Lung (tissue), 12 donors: Measurements from ENCODE around the gene USP15. TPM values are rescaled to one million over a fixed set of nuclear protein-coding genes. Genes with fewer than 3 reads are reported as not detected.

ENCODE experiments used
- ATAC-seq: fragments of 200-7000 bp; cut with Tn5 transposase; one replicate; pipeline ENCODE4 v1.9.1; 2020; ENCODE audit warnings: moderate number of reproducible peaks; ENCODE audit not compliant: insufficient read depth, low FRiP score
- DNase-seq, 3 donors: peaks; one replicate each; pipeline ENCODE4 v3.0.0-alpha.2; 2013 to 2017
- H3K27ac ChIP-seq, 2 donors: one replicate each; pipeline ENCODE4 v1.5.1; 2013; ENCODE audit warnings: mild to moderate bottlenecking in 2 of 2, moderate library complexity in 2 of 2, control low read depth in 1 of 2, inconsistent platforms in 1 of 2, low read depth in 1 of 2, low read length in 1 of 2
- H3K27me3 ChIP-seq, 3 donors: one replicate each; pipeline ENCODE4 v1.5.1; 2013; ENCODE audit warnings: low read length in 2 of 3; ENCODE audit not compliant: control insufficient read depth in 3 of 3, insufficient read depth in 3 of 3
- H3K36me3 ChIP-seq, 4 donors: one replicate each; pipeline ENCODE4 v1.5.1; 2013; ENCODE audit warnings: low read length in 4 of 4, mild to moderate bottlenecking in 1 of 4, moderate library complexity in 1 of 4; ENCODE audit not compliant: control insufficient read depth in 4 of 4, insufficient read depth in 4 of 4
- H3K4me1 ChIP-seq, 5 donors: one replicate each; pipeline ENCODE4 v1.5.1; 2013; ENCODE audit warnings: low read length in 5 of 5, mild to moderate bottlenecking in 2 of 5, moderate library complexity in 1 of 5; ENCODE audit not compliant: control insufficient read depth in 5 of 5, insufficient read depth in 5 of 5
- H3K4me3 ChIP-seq: one replicate; pipeline ENCODE4 v1.5.1; 2013; ENCODE audit warnings: mild to moderate bottlenecking, control low read depth, moderate library complexity
- H3K9ac ChIP-seq, 2 donors: one replicate each; pipeline ENCODE4 v1.5.1; 2013; ENCODE audit warnings: low read length in 2 of 2, control low read depth in 1 of 2; ENCODE audit not compliant: insufficient read depth in 1 of 2
- H3K9me3 ChIP-seq, 4 donors: one replicate each; pipeline ENCODE4 v1.5.1; 2013; ENCODE audit warnings: low read length in 3 of 4, mild to moderate bottlenecking in 1 of 4, moderate library complexity in 1 of 4; ENCODE audit not compliant: control insufficient read depth in 4 of 4, insufficient read depth in 3 of 4
- WGBS, 2 donors: extraction: QIAGEN DNeasy Blood & Tissue Kit; methylation state at CpG; one replicate each; pipeline ENCODE4 v1.1.7; 2013; 5-methylcytosine and 5-hydroxymethylcytosine counted together
- polyA plus RNA-seq, 2 donors: library from polyadenylated mRNA; stranded (reverse); fragments of 200-250 nt; gene quantifications; one replicate each; pipeline ENCODE4 v1.2.1, GENCODE V29; 2013
- total RNA-seq, 2 donors: library from RNA; depleted of rRNA in 1 of 2; stranded (reverse); fragments of >200 nt in 1 of 2; gene quantifications; one replicate each; pipeline ENCODE4 v1.2.1, GENCODE V29; 2014 to 2021
- TF ChIP-seq, protein P1 (sequence below): IDR thresholded peaks from 2 replicates; pipeline ENCODE4 v1.5.1; 2012; ENCODE audit warnings: mild to moderate bottlenecking; ENCODE audit errors: control extremely low read depth, extremely low read depth
- donor health status: control.
- donor health status: control.
- donor health status: Bipolar disorder and iron deficiency.
- donor health status: healthy.
- donor health status: DM: yes; HTN: yes; CAD: no.

Gene USP15
- total and polyA plus RNA-seq, 4 donors = 62.0 to 143 (median 82.6) TPM

DNA sequence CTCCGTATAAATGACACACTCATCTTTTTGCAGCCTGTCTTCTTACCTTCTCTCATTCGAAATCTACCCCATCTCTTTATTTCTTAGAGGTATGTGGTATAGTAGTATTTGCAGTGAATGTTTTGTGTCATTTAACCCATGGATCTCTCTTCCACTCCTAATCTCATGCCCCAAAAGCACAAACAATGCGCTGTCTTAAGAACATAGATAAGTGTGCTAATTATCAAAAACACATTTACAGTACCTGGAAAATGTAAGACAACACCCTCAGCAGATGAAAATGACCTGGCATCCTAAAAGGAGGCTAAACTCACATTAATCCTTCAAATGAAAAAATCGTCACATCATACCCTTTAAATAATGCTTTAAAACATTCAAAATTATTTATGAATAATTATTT lies 10.7 kb downstream of the USP15 start:
- peaks cover 0 to 26% (median 5%) of the 10 kb centered on the region in 5 donors for H3K4me1 ChIP-seq

DNA sequence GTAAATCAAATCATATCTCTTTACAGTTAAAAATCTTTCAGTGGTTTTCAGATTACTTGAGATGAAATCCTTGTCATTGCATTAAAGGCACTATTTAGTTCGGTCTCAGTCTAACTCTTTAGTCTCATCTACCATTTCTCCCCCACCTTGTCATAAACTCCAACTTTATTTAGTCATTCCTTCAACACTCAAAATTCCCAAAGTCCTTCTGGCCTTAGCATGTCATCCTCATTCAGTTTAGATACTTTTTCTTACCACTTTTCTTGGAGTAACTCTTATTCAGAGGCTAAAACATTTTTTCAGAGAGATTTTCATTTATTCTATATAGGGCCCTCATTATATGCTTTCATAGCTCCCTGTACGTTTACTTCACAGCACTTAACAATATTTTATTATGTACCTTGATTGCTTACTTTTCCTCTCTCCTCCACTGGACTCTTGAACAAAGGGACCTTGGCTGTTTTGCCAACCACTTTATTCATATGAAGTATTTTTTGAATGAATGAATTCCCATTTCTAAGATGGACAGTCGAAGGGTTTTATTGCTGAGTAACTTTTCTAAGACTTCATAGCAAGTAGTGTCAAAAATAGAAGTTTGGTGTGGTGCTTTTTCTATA lies 12.8 kb downstream of the USP15 start:
- Histone ChIP-seq H3K9me3 (no peaks in the 10 kb centered on the region), H3K36me3 (no peaks in the 10 kb centered on the region), H3K4me1 (peaks cover 0 to 23% (median 5%) of the 10 kb centered on the region in 5 donors), H3K27me3 (no peaks in the 10 kb centered on the region), H3K4me3 (no peak overlapping the region), H3K9ac (no peak overlapping the region), H3K27ac (no peak overlapping the region)
- WGBS, 2 donors = 55 to 78% methylated on average over 3 of the region's 3 CpGs
- DNase-seq = no peak
- ATAC-seq = no peak
- TF ChIP-seq, protein P1, sequence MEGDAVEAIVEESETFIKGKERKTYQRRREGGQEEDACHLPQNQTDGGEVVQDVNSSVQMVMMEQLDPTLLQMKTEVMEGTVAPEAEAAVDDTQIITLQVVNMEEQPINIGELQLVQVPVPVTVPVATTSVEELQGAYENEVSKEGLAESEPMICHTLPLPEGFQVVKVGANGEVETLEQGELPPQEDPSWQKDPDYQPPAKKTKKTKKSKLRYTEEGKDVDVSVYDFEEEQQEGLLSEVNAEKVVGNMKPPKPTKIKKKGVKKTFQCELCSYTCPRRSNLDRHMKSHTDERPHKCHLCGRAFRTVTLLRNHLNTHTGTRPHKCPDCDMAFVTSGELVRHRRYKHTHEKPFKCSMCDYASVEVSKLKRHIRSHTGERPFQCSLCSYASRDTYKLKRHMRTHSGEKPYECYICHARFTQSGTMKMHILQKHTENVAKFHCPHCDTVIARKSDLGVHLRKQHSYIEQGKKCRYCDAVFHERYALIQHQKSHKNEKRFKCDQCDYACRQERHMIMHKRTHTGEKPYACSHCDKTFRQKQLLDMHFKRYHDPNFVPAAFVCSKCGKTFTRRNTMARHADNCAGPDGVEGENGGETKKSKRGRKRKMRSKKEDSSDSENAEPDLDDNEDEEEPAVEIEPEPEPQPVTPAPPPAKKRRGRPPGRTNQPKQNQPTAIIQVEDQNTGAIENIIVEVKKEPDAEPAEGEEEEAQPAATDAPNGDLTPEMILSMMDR = no peak

More for the DNA sequence above, 10.7 kb downstream of the USP15 start:
- Histone ChIP-seq H3K36me3 (no peaks in the 10 kb centered on the region), H3K4me3 (no peak overlapping the region), H3K27me3 (no peaks in the 10 kb centered on the region), H3K9ac (no peak overlapping the region), H3K27ac (no peak overlapping the region), H3K9me3 (no peaks in the 10 kb centered on the region)
- DNase-seq (no peak), ATAC-seq (no peak)
- WGBS, 2 donors = 66% methylated on average over 4 of the region's 4 CpGs
- TF ChIP-seq, protein P1 = no peak

DNA sequence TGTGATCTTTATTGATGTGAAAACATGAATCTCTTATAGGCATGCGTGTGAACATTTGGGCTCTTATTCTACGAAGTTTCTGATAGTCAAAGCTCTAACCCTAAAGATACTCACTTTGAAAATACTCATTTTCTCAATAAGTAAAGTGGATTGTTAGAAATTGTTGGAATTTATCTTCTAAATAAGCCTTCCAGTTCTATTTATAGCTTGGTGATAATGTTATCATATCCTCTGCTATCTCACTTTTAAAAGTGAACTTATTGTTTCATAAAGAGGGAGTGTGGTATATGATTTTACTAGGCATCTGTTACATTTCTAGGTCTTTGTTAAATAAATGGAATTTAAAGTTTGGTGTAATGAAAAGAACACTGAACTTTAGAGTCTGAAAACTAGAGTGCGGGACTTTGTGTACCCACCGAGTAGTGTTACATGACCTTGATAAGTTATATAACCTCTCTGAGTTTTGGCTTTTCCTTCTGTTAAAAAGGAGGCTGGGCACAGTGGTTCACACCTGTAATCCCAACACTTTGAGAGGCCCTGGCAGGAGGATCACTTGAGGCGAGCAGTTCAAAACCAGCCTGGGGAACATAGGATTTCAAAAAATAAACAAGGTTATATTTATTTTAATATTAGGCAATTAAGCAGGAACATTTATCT lies 13.6 kb downstream of the USP15 start:
- no peak for DNase-seq
- no peak overlapping the region for H3K9ac ChIP-seq
- H3K9me3 ChIP-seq = no peaks in the 10 kb centered on the region
- no peak overlapping the region for H3K4me3 ChIP-seq
- H3K27ac ChIP-seq = no peak overlapping the region
- peaks cover 0 to 23% (median 5%) of the 10 kb centered on the region in 5 donors for H3K4me1 ChIP-seq
- 75 to 83% methylated on average over 5 of the region's 5 CpGs for WGBS, 2 donors
- H3K36me3 ChIP-seq = no peaks in the 10 kb centered on the region
- H3K27me3 ChIP-seq = no peaks in the 10 kb centered on the region
- TF ChIP-seq, protein P1 = no peak
- ATAC-seq = no peak
